ENCODE data around the gene SLC25A48.
"Not testable (repeated sequence)": the region's sequence is repeated elsewhere in the genome, so short reads cannot be mapped to it uniquely, and the experiment has no call there.

The SLC25A48 gene

GRCh38 chr5:135830384-135830700, 4.1 kb upstream of the SLC25A48 start:
- no peak for DNase-seq

- DNase-seq: no peak
Measured at GRCh38 chr5:135830876-135831275, 3.6 kb upstream of the SLC25A48 start.

GRCh38 chr5:135831439-135831838, 3.0 kb upstream of the SLC25A48 start:
- DNase-seq: no peak

- no peak for DNase-seq
Measured at GRCh38 chr5:135831851-135832555, 2.5 kb upstream of the SLC25A48 start.

- no peak for DNase-seq
Measured at GRCh38 chr5:135832941-135833920, 1.2 kb upstream of the SLC25A48 start.

GRCh38 chr5:135833961-135834638, 363 bp upstream of the SLC25A48 start:
- peak in 1 of 2 experiments; percentile 55 for DNase-seq

GRCh38 chr5:135835766-135836165, 1.3 kb downstream of the SLC25A48 start:
- DNase-seq: no peak

- DNase-seq: not testable (repeated sequence)
Measured at GRCh38 chr5:135838395-135838794, 3.9 kb downstream of the SLC25A48 start.

GRCh38 chr5:135839566-135839965, 5.1 kb downstream of the SLC25A48 start:
- DNase-seq: no peak

GRCh38 chr5:135840959-135841358, 6.5 kb downstream of the SLC25A48 start:
- no peak for DNase-seq

GRCh38 chr5:135842737-135843136, 8.3 kb downstream of the SLC25A48 start:
- no peak for DNase-seq

GRCh38 chr5:135843571-135844337, 9.3 kb downstream of the SLC25A48 start:
- DNase-seq: no peak

GRCh38 chr5:135846311-135846710, 11.8 kb downstream of the SLC25A48 start:
- DNase-seq: no peak

GRCh38 chr5:135847976-135848375, 13.5 kb downstream of the SLC25A48 start:
- DNase-seq: no peak

- DNase-seq: no peak
Measured at GRCh38 chr5:135850231-135850630, 15.8 kb downstream of the SLC25A48 start.

GRCh38 chr5:135850671-135851070, 16.2 kb downstream of the SLC25A48 start:
- DNase-seq: no peak

- no peak for DNase-seq
Measured at GRCh38 chr5:135851186-135851914, 16.9 kb downstream of the SLC25A48 start.

- no peak for DNase-seq
Measured at GRCh38 chr5:135851915-135852845, 17.7 kb downstream of the SLC25A48 start.

GRCh38 chr5:135857630-135858311, 23.3 kb downstream of the SLC25A48 start:
- DNase-seq: no peak

GRCh38 chr5:135859186-135859585, 24.7 kb downstream of the SLC25A48 start:
- not testable (repeated sequence) for DNase-seq
